SU-DHL-6 (cell line): ENCODE data around the gene AMBP.

Source experiments
- H2AFZ ChIP-seq: fragments of 200-600 bp; sonication (generic); 2 replicates; pipeline ENCODE4 v1.6.1; 2014; ENCODE audit warnings: low read depth, mild to moderate bottlenecking, moderate library complexity, mixed read lengths, antibody characterized with exemption, low read length; ENCODE audit not compliant: severe bottlenecking
- H3F3A ChIP-seq: fragments of 200-600 bp; shearing (Covaris generic); 2 replicates; pipeline ENCODE4 v1.6.0; 2016; ENCODE audit warnings: antibody characterized with exemption, mild to moderate bottlenecking; ENCODE audit not compliant: insufficient read depth
- H3K27ac ChIP-seq: fragments of 200-600 bp; sonication (generic); 2 replicates; pipeline ENCODE4 v1.5.1; 2016; ENCODE audit warnings: low read depth, mild to moderate bottlenecking, low read length, moderate library complexity, mixed read lengths
- H3K27me3 ChIP-seq: fragments of 200-600 bp; sonication (generic), shearing (Covaris generic); 2 replicates; pipeline ENCODE4 v1.6.0; 2014; ENCODE audit warnings: mild to moderate bottlenecking, low read length
- H3K36me3 ChIP-seq: fragments of 200-600 bp; sonication (generic); 2 replicates; pipeline ENCODE4 v1.6.1; 2014; ENCODE audit warnings: mild to moderate bottlenecking, low read length, mixed read lengths
- H3K4me2 ChIP-seq: fragments of 300-600, 200-600 bp; shearing (Covaris generic), sonication (generic); 2 replicates; pipeline ENCODE4 v1.6.0; 2014; ENCODE audit warnings: low read length, low read depth, mild to moderate bottlenecking; ENCODE audit not compliant: poor library complexity, severe bottlenecking
- H3K4me3 ChIP-seq: fragments of 200-600 bp; sonication (generic); 2 replicates; pipeline ENCODE4 v1.5.1; 2014; ENCODE audit warnings: antibody characterized with exemption, low read length, mild to moderate bottlenecking, mixed read lengths; ENCODE audit not compliant: insufficient read depth, poor library complexity, severe bottlenecking
- H3K79me2 ChIP-seq: fragments of 200-600 bp; sonication (generic); 2 replicates; pipeline ENCODE4 v1.6.1; 2014; ENCODE audit warnings: mild to moderate bottlenecking, low read length, moderate library complexity; ENCODE audit not compliant: insufficient read depth
- H3K9ac ChIP-seq: fragments of 200-600 bp; sonication (generic); 2 replicates; pipeline ENCODE4 v1.7.0; 2014; ENCODE audit warnings: mild to moderate bottlenecking, low read length
- H3K9me2 ChIP-seq: fragments of 200-600 bp; sonication (generic); replicated peaks from 2 replicates; pipeline ENCODE4 v1.6.1; 2014; ENCODE audit warnings: low read length; ENCODE audit not compliant: insufficient read depth
- H3K9me3 ChIP-seq: fragments of 200-600 bp; sonication (generic); 2 replicates; pipeline ENCODE4 v1.6.1; 2014; ENCODE audit warnings: low read length, mixed read lengths; ENCODE audit not compliant: insufficient read depth
- H4K20me1 ChIP-seq: fragments of 200-600 bp; sonication (generic); 2 replicates; pipeline ENCODE4 v1.6.1; 2014; ENCODE audit warnings: low read depth, mild to moderate bottlenecking, antibody characterized with exemption, low read length, moderate library complexity, mixed read lengths
- CTCF ChIP-seq: fragments of 200-600 bp; sonication (generic); IDR thresholded peaks from one replicate; pipeline ENCODE4 v1.5.1; 2017; ENCODE audit warnings: antibody characterized with exemption, mild to moderate bottlenecking, low read length, moderate library complexity; ENCODE audit not compliant: insufficient read depth, poor library complexity, severe bottlenecking
- EZH2phosphoT487 ChIP-seq: fragments of 200-600 bp; sonication (generic), shearing (Covaris generic); conservative IDR thresholded peaks from 2 replicates; pipeline ENCODE4 v1.6.1; 2018; ENCODE audit warnings: mild to moderate bottlenecking, antibody characterized with exemption, low read length, moderate library complexity, mixed read lengths

The AMBP gene

GRCh38 chr9:114124666-114125475, 46.8 kb upstream of the AMBP start:
- no peak overlapping the region for H3K9ac ChIP-seq
- no peak overlapping the region for H2AFZ ChIP-seq
- H3K79me2 ChIP-seq = no peaks in the 10 kb centered on the region
- no peaks in the 10 kb centered on the region for H4K20me1 ChIP-seq
- H3K27me3 ChIP-seq = no peaks in the 10 kb centered on the region
- TF ChIP-seq EZH2phosphoT487 = no peak
- TF ChIP-seq CTCF = no peak
- H3K9me2 ChIP-seq = no peaks in the 10 kb centered on the region
- no peak overlapping the region for H3K4me3 ChIP-seq
- no peak overlapping the region for H3K27ac ChIP-seq
- H3K36me3 ChIP-seq = no peaks in the 10 kb centered on the region
- no peaks in the 10 kb centered on the region for H3F3A ChIP-seq
- H3K9me3 ChIP-seq = no peaks in the 10 kb centered on the region
- no peak overlapping the region for H3K4me2 ChIP-seq

- Histone ChIP-seq H3F3A (no peaks in the 10 kb centered on the region), H3K9ac (no peak overlapping the region), H2AFZ (no peak overlapping the region), H3K4me2 (no peak overlapping the region), H3K9me3 (no peaks in the 10 kb centered on the region), H3K27me3 (no peaks in the 10 kb centered on the region), H4K20me1 (no peaks in the 10 kb centered on the region), H3K36me3 (no peaks in the 10 kb centered on the region), H3K9me2 (no peaks in the 10 kb centered on the region), H3K4me3 (no peak overlapping the region), H3K27ac (no peak overlapping the region), H3K79me2 (no peaks in the 10 kb centered on the region)
- TF ChIP-seq EZH2phosphoT487 (no peak), CTCF (no peak)
Measured at GRCh38 chr9:114124138-114124537, 46.0 kb upstream of the AMBP start.

GRCh38 chr9:114123031-114123977, 45.2 kb upstream of the AMBP start:
- Histone ChIP-seq H3K9me3 (no peaks in the 10 kb centered on the region), H3K27ac (no peak overlapping the region), H3K79me2 (no peaks in the 10 kb centered on the region), H3K9ac (no peak overlapping the region), H3K36me3 (no peaks in the 10 kb centered on the region), H4K20me1 (no peaks in the 10 kb centered on the region), H3K4me2 (no peak overlapping the region), H3K4me3 (no peak overlapping the region), H3F3A (no peaks in the 10 kb centered on the region), H3K27me3 (no peaks in the 10 kb centered on the region), H2AFZ (no peak overlapping the region), H3K9me2 (no peaks in the 10 kb centered on the region)
- TF ChIP-seq CTCF = no peak
- TF ChIP-seq EZH2phosphoT487 = no peak
